A549 (cell line): ENCODE measurements around the gene OR11H6. TPM values are rescaled to one million over a fixed set of nuclear protein-coding genes. Genes with fewer than 3 reads are reported as not detected.

Experiments used
- ATAC-seq, 2 experiments: fragments of 200-7000 bp in 1 of 2; fragments of >200 bp in 1 of 2; cut with Nextera tagmentation in 1 of 2; cut with Tn5 transposase in 1 of 2; 3 replicates each; pipeline versions ENCODE4 v1.8.0 to v1.9.1; 2018 to 2020; ENCODE audit warnings: mild to moderate bottlenecking in 1 of 2, moderate library complexity in 1 of 2
- CTCF ChIA-PET: fragments of 300-600 bp; sonication (Branson Sonifier 250); formaldehyde crosslinking; extraction: SDS; loops from one replicate; lab custom pipeline; 2021; ENCODE audit warnings: antibody characterized with exemption, inconsistent platforms; lab: Yijun Ruan, JAX
- POLR2A ChIA-PET: fragments of 350-600 bp; formaldehyde crosslinking; extraction: SDS; loops from one replicate; lab custom pipeline; 2021; ENCODE audit warnings: antibody characterized with exemption, inconsistent platforms; lab: Yijun Ruan, JAX
- DNase-seq, 2 experiments: peaks; one replicate each; pipeline versions ENCODE4 v3.0.0 to v3.0.0-alpha.2; 2011 to 2016; ENCODE audit warnings: low read depth in 1 of 2, low spot score in 1 of 2
- FAIRE-seq: peaks from 2 replicates; lab custom pipeline; 2011; peaks lifted over from hg19 to GRCh38; lab: Jason Lieb, UNC
- H3K27ac ChIP-seq, 2 experiments: fragments of >200 bp; sonication (Bioruptor Twin); formaldehyde crosslinking; 3 replicates each; pipeline ENCODE4 v1.5.1; 2016 to 2017
- H3K4me1 ChIP-seq: fragments of >200 bp; sonication (Bioruptor Twin); formaldehyde crosslinking; 3 replicates; pipeline ENCODE4 v1.6.1; 2016
- H3K4me2 ChIP-seq: fragments of >200 bp; sonication (Bioruptor Twin); formaldehyde crosslinking; 3 replicates; pipeline ENCODE4 v1.6.1; 2016
- H3K4me3 ChIP-seq: fragments of >200 bp; sonication (Bioruptor Twin); formaldehyde crosslinking; 3 replicates; pipeline ENCODE4 v1.5.1; 2016
- H3K9me3 ChIP-seq: fragments of >200 bp; sonication (Bioruptor Twin); formaldehyde crosslinking; 3 replicates; pipeline ENCODE4 v1.6.1; 2016
- CHD4 ChIP-seq: fragments of 200-600 bp; sonication (generic); IDR thresholded peaks from 2 replicates; pipeline ENCODE4 v1.6.1; 2016; ENCODE audit warnings: antibody characterized with exemption, mild to moderate bottlenecking, borderline replicate concordance
- EHF ChIP-seq: fragments of 250-450 bp; sonication (Bioruptor Pico); IDR thresholded peaks from 2 replicates; pipeline ENCODE4 v1.5.0; 2020; ENCODE audit warnings: mild to moderate bottlenecking
- EHMT2 ChIP-seq: fragments of 200-600 bp; sonication (generic); IDR thresholded peaks from 2 replicates; pipeline ENCODE4 v1.6.1; 2016; ENCODE audit warnings: antibody characterized with exemption, low read depth, mild to moderate bottlenecking, moderate library complexity
- ESRRA ChIP-seq: fragments of 150-350 bp; IDR thresholded peaks from 2 replicates; pipeline ENCODE4 v1.6.1; 2014; ENCODE audit warnings: mild to moderate bottlenecking, low read length, borderline replicate concordance
- FOSL2 ChIP-seq, 2 experiments: fragments of 450-650 bp in 1 of 2; fragments of >200 bp in 1 of 2; sonication (Bioruptor Twin) in 1 of 2; formaldehyde crosslinking; IDR thresholded peaks; 2 replicates each; pipeline versions ENCODE4 v1.5.0 to v1.6.1; 2016 to 2020; ENCODE audit warnings: mild to moderate bottlenecking in 1 of 2, moderate library complexity in 1 of 2
- FOXS1 ChIP-seq: fragments of 250-450 bp; sonication (Bioruptor Pico); IDR thresholded peaks from 2 replicates; pipeline ENCODE4 v1.5.0; 2020; ENCODE audit warnings: mild to moderate bottlenecking, moderate library complexity
- HDAC2 ChIP-seq: fragments of 200-600 bp; sonication (generic); IDR thresholded peaks from 2 replicates; pipeline ENCODE4 v1.6.1; 2016
- HOXA7 ChIP-seq: fragments of 250-450 bp; sonication (Bioruptor Pico); IDR thresholded peaks from 2 replicates; pipeline ENCODE4 v1.5.0; 2020; ENCODE audit warnings: mild to moderate bottlenecking, moderate library complexity
- HOXB13 ChIP-seq: fragments of 250-450 bp; sonication (Bioruptor Pico); IDR thresholded peaks from 2 replicates; pipeline ENCODE4 v1.5.0; 2020; ENCODE audit warnings: low read depth, mild to moderate bottlenecking, moderate library complexity
- HOXB5 ChIP-seq: fragments of 250-450 bp; sonication (Bioruptor Pico); IDR thresholded peaks from 2 replicates; pipeline ENCODE4 v1.5.0; 2020; ENCODE audit warnings: mild to moderate bottlenecking, moderate library complexity
- KDM5A ChIP-seq: fragments of 200-600 bp; sonication (generic); IDR thresholded peaks from 2 replicates; pipeline ENCODE4 v1.6.1; 2016; ENCODE audit warnings: antibody characterized with exemption, mild to moderate bottlenecking
- MAFK ChIP-seq: fragments of 450-650 bp; IDR thresholded peaks from 2 replicates; pipeline ENCODE4 v1.6.1; 2014; ENCODE audit not compliant: partially characterized antibody
- MYC ChIP-seq: IDR thresholded peaks from 2 replicates; pipeline ENCODE4 v1.6.1; 2012; ENCODE audit warnings: mild to moderate bottlenecking, inconsistent platforms, low read length, improper control_type of control experiment, borderline replicate concordance
- PHF8 ChIP-seq: fragments of 200-600 bp; sonication (generic); IDR thresholded peaks from 2 replicates; pipeline ENCODE4 v1.6.1; 2016; ENCODE audit warnings: low read depth, mild to moderate bottlenecking, antibody characterized with exemption, moderate library complexity, borderline replicate concordance
- RARB ChIP-seq: fragments of 250-450 bp; sonication (Bioruptor Pico); IDR thresholded peaks from 2 replicates; pipeline ENCODE4 v1.8.0; 2021; ENCODE audit warnings: mild to moderate bottlenecking, moderate library complexity
- SMC3 ChIP-seq: fragments of >200 bp; sonication (Bioruptor Twin); formaldehyde crosslinking; IDR thresholded peaks from 3 replicates; pipeline ENCODE4 v1.6.1; 2018; ENCODE audit warnings: inconsistent platforms
- SREBF2 ChIP-seq: fragments of 450-650 bp; IDR thresholded peaks from 2 replicates; pipeline ENCODE4 v1.6.1; 2014; ENCODE audit warnings: mild to moderate bottlenecking, moderate library complexity
- ZFP36 ChIP-seq: fragments of 450-650 bp; IDR thresholded peaks from 2 replicates; pipeline ENCODE4 v1.6.1; 2014; ENCODE audit warnings: borderline replicate concordance; ENCODE audit not compliant: partially characterized antibody
- WGBS: methylation state at CpG from one replicate; pipeline ENCODE4 v1.1.6; 2017; ENCODE audit errors: missing lambda C conversion rate; 5-methylcytosine and 5-hydroxymethylcytosine counted together
- polyA plus RNA-seq, 4 experiments: library from polyadenylated mRNA; depleted of rRNA in 3 of 4; stranded (reverse); fragments of >200 nt; fragmentation: RNase III in 1 of 4; extraction: RNeasy Plus Mini Kit Qiagen cat#74134 plus additional on column Dnase treatment in 1 of 4; gene quantifications; 2 replicates in 3 of 4; 3 replicates in 1 of 4; pipeline ENCODE4 v1.2.3, GENCODE V29; 2011 to 2017
- TF ChIP-seq, protein P1 (sequence below): IDR thresholded peaks from 2 replicates; pipeline ENCODE4 v1.6.1; 2012
- TF ChIP-seq, protein P2 (sequence below): fragments of >200 bp; sonication (Bioruptor Twin); formaldehyde crosslinking; IDR thresholded peaks from 3 replicates; pipeline ENCODE4 v1.6.1; 2016
- TF ChIP-seq, protein P3 (sequence below): fragments of >200 bp; sonication (Bioruptor Twin); formaldehyde crosslinking; IDR thresholded peaks from 3 replicates; pipeline ENCODE4 v1.5.1; 2016
- TF ChIP-seq, protein P4 (sequence below): fragments of 150-350 bp; IDR thresholded peaks from 2 replicates; pipeline ENCODE4 v1.6.1; 2014; ENCODE audit warnings: low read depth, mild to moderate bottlenecking, low read length
- TF ChIP-seq, protein P5 (sequence below): fragments of 450-650 bp; IDR thresholded peaks from 2 replicates; pipeline ENCODE4 v1.6.1; 2014; ENCODE audit warnings: antibody characterized with exemption
- TF ChIP-seq, protein P6 (sequence below): IDR thresholded peaks from 2 replicates; pipeline ENCODE4 v1.6.1; 2012; ENCODE audit warnings: low read depth, borderline replicate concordance

Gene OR11H6
- polyA plus RNA-seq, 2 of the 4 experiments (the other 2 are of a cell fraction) = not detected

DNA sequence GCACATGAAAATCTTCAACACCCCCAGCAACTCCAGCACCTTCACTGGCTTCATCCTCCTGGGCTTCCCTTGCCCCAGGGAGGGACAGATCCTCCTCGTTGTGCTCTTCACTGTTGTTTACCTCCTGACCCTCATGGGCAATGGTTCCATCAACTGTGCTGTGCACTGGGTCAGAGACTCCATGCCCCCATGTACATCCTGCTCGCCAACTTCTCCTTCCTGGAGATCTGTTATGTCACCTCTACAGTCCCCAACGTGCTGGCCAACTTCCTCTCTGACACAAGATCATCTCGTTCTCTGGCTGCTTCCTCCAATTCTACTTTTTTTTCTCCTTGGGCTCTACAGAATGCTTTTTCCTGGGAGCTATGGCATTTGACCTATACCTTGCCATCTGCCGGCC lies 44.3 kb upstream of the OR11H6 start:
- POLR2A ChIA-PET = no interaction called here
- Histone ChIP-seq H3K9me3 (no peaks in the 10 kb centered on the region), H3K4me3 (no peak overlapping the region), H3K4me2 (no peak overlapping the region), H3K27ac (no peak overlapping the region), H3K4me1 (no peaks in the 10 kb centered on the region)
- WGBS = 23% methylated on average over 5 of the region's 5 CpGs
- DNase-seq (no peak), FAIRE-seq (no peak), ATAC-seq (no peak)
- TF ChIP-seq EHMT2 (no peak), ESRRA (no peak), FOSL2 (IDR thresholded peaks at IDR 0.05) (no peak), FOSL2 (CRISPR knock-in tag; IDR thresholded peaks at IDR 0.05) (no peak), PHF8 (no peak), HDAC2 (no peak)
- TF ChIP-seq, protein P1, sequence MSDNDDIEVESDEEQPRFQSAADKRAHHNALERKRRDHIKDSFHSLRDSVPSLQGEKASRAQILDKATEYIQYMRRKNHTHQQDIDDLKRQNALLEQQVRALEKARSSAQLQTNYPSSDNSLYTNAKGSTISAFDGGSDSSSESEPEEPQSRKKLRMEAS = no peak
- CTCF ChIA-PET = no interaction called here

DNA sequence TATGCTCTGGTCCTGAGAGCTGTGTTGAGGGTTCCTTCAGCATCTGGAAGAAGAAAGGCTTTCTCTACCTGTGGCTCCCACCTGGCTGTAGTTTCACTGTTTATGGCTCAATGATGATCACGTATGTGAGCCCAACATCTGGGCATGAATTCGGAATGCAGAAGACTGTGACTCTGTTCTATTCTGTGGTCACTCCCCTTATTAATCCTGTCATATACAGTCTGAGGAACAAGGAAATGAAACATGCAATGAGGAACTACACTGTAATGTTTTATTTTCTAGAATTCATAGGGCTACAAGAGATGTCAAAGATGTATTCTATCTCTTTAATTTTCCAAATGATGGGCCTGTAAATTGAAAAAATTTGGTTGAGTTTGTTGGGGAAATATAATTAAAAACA lies 43.6 kb upstream of the OR11H6 start:
- Histone ChIP-seq H3K4me3 (no peak overlapping the region), H3K27ac (no peak overlapping the region), H3K9me3 (no peaks in the 10 kb centered on the region), H3K4me2 (no peak overlapping the region), H3K4me1 (no peaks in the 10 kb centered on the region)
- ATAC-seq (no peak), FAIRE-seq (no peak), DNase-seq (no peak)
- WGBS = 4% methylated on average over 2 of the region's 2 CpGs
- CTCF ChIA-PET = no interaction called here
- POLR2A ChIA-PET = no interaction called here
- no peak for TF ChIP-seq EHMT2
- no peak for TF ChIP-seq HOXB13
- TF ChIP-seq, protein P2, sequence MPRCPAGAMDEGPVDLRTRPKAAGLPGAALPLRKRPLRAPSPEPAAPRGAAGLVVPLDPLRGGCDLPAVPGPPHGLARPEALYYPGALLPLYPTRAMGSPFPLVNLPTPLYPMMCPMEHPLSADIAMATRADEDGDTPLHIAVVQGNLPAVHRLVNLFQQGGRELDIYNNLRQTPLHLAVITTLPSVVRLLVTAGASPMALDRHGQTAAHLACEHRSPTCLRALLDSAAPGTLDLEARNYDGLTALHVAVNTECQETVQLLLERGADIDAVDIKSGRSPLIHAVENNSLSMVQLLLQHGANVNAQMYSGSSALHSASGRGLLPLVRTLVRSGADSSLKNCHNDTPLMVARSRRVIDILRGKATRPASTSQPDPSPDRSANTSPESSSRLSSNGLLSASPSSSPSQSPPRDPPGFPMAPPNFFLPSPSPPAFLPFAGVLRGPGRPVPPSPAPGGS = no peak
- no peak for TF ChIP-seq CHD4
- no peak for TF ChIP-seq MYC
- TF ChIP-seq EHF (CRISPR knock-in tag) = no peak
- no peak for TF ChIP-seq FOXS1 (CRISPR knock-in tag)
- no peak for TF ChIP-seq HOXA7 (CRISPR knock-in tag)
- TF ChIP-seq ZFP36 = no peak
- TF ChIP-seq, protein P3, sequence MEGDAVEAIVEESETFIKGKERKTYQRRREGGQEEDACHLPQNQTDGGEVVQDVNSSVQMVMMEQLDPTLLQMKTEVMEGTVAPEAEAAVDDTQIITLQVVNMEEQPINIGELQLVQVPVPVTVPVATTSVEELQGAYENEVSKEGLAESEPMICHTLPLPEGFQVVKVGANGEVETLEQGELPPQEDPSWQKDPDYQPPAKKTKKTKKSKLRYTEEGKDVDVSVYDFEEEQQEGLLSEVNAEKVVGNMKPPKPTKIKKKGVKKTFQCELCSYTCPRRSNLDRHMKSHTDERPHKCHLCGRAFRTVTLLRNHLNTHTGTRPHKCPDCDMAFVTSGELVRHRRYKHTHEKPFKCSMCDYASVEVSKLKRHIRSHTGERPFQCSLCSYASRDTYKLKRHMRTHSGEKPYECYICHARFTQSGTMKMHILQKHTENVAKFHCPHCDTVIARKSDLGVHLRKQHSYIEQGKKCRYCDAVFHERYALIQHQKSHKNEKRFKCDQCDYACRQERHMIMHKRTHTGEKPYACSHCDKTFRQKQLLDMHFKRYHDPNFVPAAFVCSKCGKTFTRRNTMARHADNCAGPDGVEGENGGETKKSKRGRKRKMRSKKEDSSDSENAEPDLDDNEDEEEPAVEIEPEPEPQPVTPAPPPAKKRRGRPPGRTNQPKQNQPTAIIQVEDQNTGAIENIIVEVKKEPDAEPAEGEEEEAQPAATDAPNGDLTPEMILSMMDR = no peak
- no peak for TF ChIP-seq RARB (CRISPR knock-in tag)
- TF ChIP-seq HOXB5 (CRISPR knock-in tag) = no peak
- no peak for TF ChIP-seq MAFK
- no peak for TF ChIP-seq KDM5A
- TF ChIP-seq SREBF2 = no peak

DNA sequence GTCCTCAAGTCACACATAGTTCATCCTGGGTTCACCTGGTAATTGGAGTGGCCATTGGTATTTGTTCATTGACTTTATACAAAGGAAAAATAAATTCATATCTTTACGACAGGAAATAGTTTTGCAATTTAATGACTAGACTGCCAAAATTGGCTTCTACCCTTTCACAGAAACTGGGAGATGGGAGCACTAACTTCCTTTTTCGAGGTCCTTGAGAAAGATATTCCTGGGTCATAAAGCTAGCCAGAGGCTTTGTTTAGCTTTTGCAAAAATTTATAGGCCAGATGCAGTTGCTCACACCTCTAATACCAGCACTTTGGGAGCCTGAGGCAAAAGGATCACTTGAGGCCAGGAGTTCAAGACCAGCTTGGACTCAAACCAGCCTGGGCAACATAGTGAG lies 43.0 kb upstream of the OR11H6 start:
- no peaks in the 10 kb centered on the region for H3K9me3 ChIP-seq
- ATAC-seq = no peak
- FAIRE-seq = no peak
- H3K4me1 ChIP-seq = no peaks in the 10 kb centered on the region
- no peak for DNase-seq
- 3% methylated on average over 2 of the region's 2 CpGs for WGBS
- POLR2A ChIA-PET = no interaction called here
- no peak overlapping the region for H3K27ac ChIP-seq
- H3K4me2 ChIP-seq = no peak overlapping the region
- H3K4me3 ChIP-seq = no peak overlapping the region
- CTCF ChIA-PET = no interaction called here
- TF ChIP-seq, protein P4, sequence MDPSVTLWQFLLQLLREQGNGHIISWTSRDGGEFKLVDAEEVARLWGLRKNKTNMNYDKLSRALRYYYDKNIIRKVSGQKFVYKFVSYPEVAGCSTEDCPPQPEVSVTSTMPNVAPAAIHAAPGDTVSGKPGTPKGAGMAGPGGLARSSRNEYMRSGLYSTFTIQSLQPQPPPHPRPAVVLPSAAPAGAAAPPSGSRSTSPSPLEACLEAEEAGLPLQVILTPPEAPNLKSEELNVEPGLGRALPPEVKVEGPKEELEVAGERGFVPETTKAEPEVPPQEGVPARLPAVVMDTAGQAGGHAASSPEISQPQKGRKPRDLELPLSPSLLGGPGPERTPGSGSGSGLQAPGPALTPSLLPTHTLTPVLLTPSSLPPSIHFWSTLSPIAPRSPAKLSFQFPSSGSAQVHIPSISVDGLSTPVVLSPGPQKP = no peak
- TF ChIP-seq, protein P5, sequence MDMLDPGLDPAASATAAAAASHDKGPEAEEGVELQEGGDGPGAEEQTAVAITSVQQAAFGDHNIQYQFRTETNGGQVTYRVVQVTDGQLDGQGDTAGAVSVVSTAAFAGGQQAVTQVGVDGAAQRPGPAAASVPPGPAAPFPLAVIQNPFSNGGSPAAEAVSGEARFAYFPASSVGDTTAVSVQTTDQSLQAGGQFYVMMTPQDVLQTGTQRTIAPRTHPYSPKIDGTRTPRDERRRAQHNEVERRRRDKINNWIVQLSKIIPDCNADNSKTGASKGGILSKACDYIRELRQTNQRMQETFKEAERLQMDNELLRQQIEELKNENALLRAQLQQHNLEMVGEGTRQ = no peak
- no peak for TF ChIP-seq SMC3
- TF ChIP-seq, protein P6, sequence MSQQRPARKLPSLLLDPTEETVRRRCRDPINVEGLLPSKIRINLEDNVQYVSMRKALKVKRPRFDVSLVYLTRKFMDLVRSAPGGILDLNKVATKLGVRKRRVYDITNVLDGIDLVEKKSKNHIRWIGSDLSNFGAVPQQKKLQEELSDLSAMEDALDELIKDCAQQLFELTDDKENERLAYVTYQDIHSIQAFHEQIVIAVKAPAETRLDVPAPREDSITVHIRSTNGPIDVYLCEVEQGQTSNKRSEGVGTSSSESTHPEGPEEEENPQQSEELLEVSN = no peak
- TF ChIP-seq CHD4 = no peak
